ENCODE results near the gene CCHCR1. TPM values are rescaled to one million over a fixed set of nuclear protein-coding genes. Genes with fewer than 3 reads are reported as not detected.

CCHCR1 gene
- total RNA-seq, 2 donors from 2014 or later = 15.6 to 28.7 TPM

- Histone ChIP-seq H3K27ac (peak within 1 kb of the TSS in 2 of 4 donors; percentile 39 to 55), H3K4me1 (peaks cover 4% of the 10 kb centered on the region), H3K36me3 (replicated peaks in 1 of 2; ENCODE audit: insufficient read depth in 1 of 2, low read depth in 2 of 2) (no peaks in the 10 kb centered on the region), H3K9me3 (no peaks in the 10 kb centered on the region), H3K4me3 (no peak within 1 kb of the TSS), H3K27me3 (no peaks in the 10 kb centered on the region)
- whole genome bisulfite sequencing, 2 donors = 23 to 29% methylated on average over 3 of the region's 3 CpGs
- TF ChIP-seq CTCF (IDR thresholded peaks at IDR 0.05) (no peak), POLR2A (IDR thresholded peaks at IDR 0.05) (no peak)
- ATAC-seq = peak; percentile 79
- intact Hi-C loops (cut with DNase I) = no loop called here
- peak; percentile 39 to 91 (median 66) for DNase-seq
Measured at GRCh38 chr6:31114541-31114878, 43.1 kb downstream of the CCHCR1 start, which contains the start of gene PSORS1C1. PSORS1C1 (plus strand) TSS chr6:31114800; CDS start chr6:31129633, 14,833 bp downstream.

GRCh38 chr6:31113861-31114540, 43.6 kb downstream of the CCHCR1 start:
- DNase-seq (no peak), ATAC-seq (peak; percentile 4)
- peaks cover 4% of the 10 kb centered on the region for H3K4me1 ChIP-seq
- no peaks in the 10 kb centered on the region for H3K9me3 ChIP-seq
- H3K4me3 ChIP-seq = no peak overlapping the region
- H3K27me3 ChIP-seq = no peaks in the 10 kb centered on the region
- TF ChIP-seq CTCF (IDR thresholded peaks at IDR 0.05) (no peak), POLR2A (IDR thresholded peaks at IDR 0.05) (no peak)
- intact Hi-C loops (cut with DNase I) = no loop called here
- H3K36me3 ChIP-seq (replicated peaks in 1 of 2; ENCODE audit: insufficient read depth in 1 of 2, low read depth in 2 of 2) = no peaks in the 10 kb centered on the region
- 79 to 83% methylated on average over 5 to 7 of the region's 7 CpGs for WGBS, 2 donors
- H3K27ac ChIP-seq = peak overlapping the region in 1 of 4 donors; percentile 39

DNA sequence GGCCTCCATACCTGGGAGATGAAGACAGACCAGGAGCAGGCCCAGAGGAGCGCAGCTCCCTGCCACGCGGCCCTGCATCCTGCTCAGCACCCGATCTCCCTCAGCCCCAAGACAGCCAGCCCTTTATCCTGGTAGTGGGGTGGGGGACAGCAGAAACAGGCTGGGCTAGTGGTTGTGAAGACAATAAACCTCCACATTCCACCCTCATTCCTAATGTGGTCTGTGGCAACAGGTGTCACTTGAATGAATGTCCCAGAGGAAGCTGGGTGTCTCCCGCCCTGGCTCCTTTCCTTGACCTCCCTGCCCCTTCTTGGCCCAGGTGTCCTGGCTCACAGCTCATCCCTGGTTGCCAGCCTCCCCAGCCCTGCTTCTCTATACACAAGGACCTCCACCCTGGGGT, 45.1 kb downstream of the CCHCR1 start, which contains the start of gene C6orf15:
C6orf15 (minus strand) TSS at position 98 of the 400 bp plus-strand sequence; CDS start at position 78, 20 bp downstream.
- H3K36me3 ChIP-seq (replicated peaks in 1 of 2; ENCODE audit: insufficient read depth in 1 of 2, low read depth in 2 of 2) = no peaks in the 10 kb centered on the region

GRCh38 chr6:31111712-31112111, 45.9 kb downstream of the CCHCR1 start:
- DNase-seq = no peak
- Histone ChIP-seq H3K27me3 (no peaks in the 10 kb centered on the region), H3K9me3 (no peaks in the 10 kb centered on the region), H3K36me3 (replicated peaks in 1 of 2; ENCODE audit: insufficient read depth in 1 of 2, low read depth in 2 of 2) (no peaks in the 10 kb centered on the region), H3K4me3 (no peak overlapping the region), H3K4me1 (peaks cover 4% of the 10 kb centered on the region), H3K27ac (no peak overlapping the region)
- WGBS, 2 donors = 69 to 78% methylated on average over 9 to 13 of the region's 13 CpGs
- TF ChIP-seq POLR2A (IDR thresholded peaks at IDR 0.05) (no peak), CTCF (IDR thresholded peaks at IDR 0.05) (no peak)
- ATAC-seq = no peak
- intact Hi-C loops (cut with DNase I) = no loop called here

More for the DNA sequence above, 45.1 kb downstream of the CCHCR1 start, which contains the start of gene C6orf15:
- Histone ChIP-seq H3K27ac (no peak within 1 kb of the TSS), H3K27me3 (no peaks in the 10 kb centered on the region), H3K9me3 (no peaks in the 10 kb centered on the region), H3K4me3 (no peak within 1 kb of the TSS), H3K4me1 (peaks cover 4% of the 10 kb centered on the region)
- intact Hi-C loops (cut with DNase I) = no loop called here
- WGBS, 2 donors = 74 to 78% methylated on average over 4 to 5 of the region's 5 CpGs
- TF ChIP-seq CTCF (IDR thresholded peaks at IDR 0.05) (no peak), POLR2A (IDR thresholded peaks at IDR 0.05) (no peak)
- no peak for ATAC-seq
- no peak for DNase-seq

Data from body of pancreas (tissue), 4 donors.